GM19463 (cell line): ENCODE results near the gene SEL1L2.
"Not testable (repeated sequence)": the region's sequence is repeated elsewhere in the genome, so short reads cannot be mapped to it uniquely, and the experiment has no call there.

ENCODE experiments used
- ATAC-seq: cut with Tn5 transposase; IDR thresholded peaks from one replicate; pipeline ENCODE4 v1.9.1; 2021; ENCODE audit warnings: mild to moderate bottlenecking, moderate library complexity; ENCODE audit not compliant: unreplicated experiment

Gene SEL1L2

GRCh38 chr20:13990465-13990864, at the start of gene SEL1L2:
Gene SEL1L2 (minus strand): TSS chr20:13990614. CDS start chr20:13990534, 80 bp downstream.
- no peak for ATAC-seq

- no peak for ATAC-seq
Observed at GRCh38 chr20:14036567-14036966, 46.2 kb upstream of the SEL1L2 start.

- no peak for ATAC-seq
Observed at GRCh38 chr20:14033310-14033709, 42.9 kb upstream of the SEL1L2 start.

GRCh38 chr20:14030991-14031390, 40.6 kb upstream of the SEL1L2 start:
- ATAC-seq, result no peak

GRCh38 chr20:14012671-14013070, 22.3 kb upstream of the SEL1L2 start:
- no peak for ATAC-seq

- ATAC-seq, result no peak
Observed at GRCh38 chr20:14009208-14009607, 18.8 kb upstream of the SEL1L2 start.

GRCh38 chr20:14005996-14006395, 15.6 kb upstream of the SEL1L2 start:
- no peak for ATAC-seq

- ATAC-seq, result no peak
Observed at GRCh38 chr20:14000917-14001316, 10.5 kb upstream of the SEL1L2 start.

GRCh38 chr20:13996265-13996664, 5.9 kb upstream of the SEL1L2 start:
- no peak for ATAC-seq

- no peak for ATAC-seq
Observed at GRCh38 chr20:13995841-13996240, 5.4 kb upstream of the SEL1L2 start.

GRCh38 chr20:13995086-13995665, 4.8 kb upstream of the SEL1L2 start, which contains the start of gene MACROD2:
Gene MACROD2 (plus strand): TSS chr20:13995516.
- peak; percentile 59 for ATAC-seq

GRCh38 chr20:13991955-13992354, 1.5 kb upstream of the SEL1L2 start:
- not testable (repeated sequence) for ATAC-seq

GRCh38 chr20:13991311-13991710, 897 bp upstream of the SEL1L2 start:
- no peak for ATAC-seq

- ATAC-seq, result no peak
Observed at GRCh38 chr20:13984211-13984610, 6.2 kb downstream of the SEL1L2 start.

- ATAC-seq, result no peak
Observed at GRCh38 chr20:13960525-13960924, 29.9 kb downstream of the SEL1L2 start.

- ATAC-seq, result no peak
Observed at GRCh38 chr20:13960119-13960518, 30.3 kb downstream of the SEL1L2 start.

GRCh38 chr20:13953227-13953626, 37.2 kb downstream of the SEL1L2 start:
- ATAC-seq, result no peak

- no peak for ATAC-seq
Observed at GRCh38 chr20:13947719-13948118, 42.7 kb downstream of the SEL1L2 start.

GRCh38 chr20:13941031-13941430, 49.4 kb downstream of the SEL1L2 start:
- ATAC-seq, result no peak

- no peak for ATAC-seq
Observed at GRCh38 chr20:13936781-13937576, 53.4 kb downstream of the SEL1L2 start.

GRCh38 chr20:13934992-13935894, 55.2 kb downstream of the SEL1L2 start:
- ATAC-seq, result no peak
